ENCODE results near the gene ABCC1. TPM values are rescaled to one million over a fixed set of nuclear protein-coding genes. Genes with fewer than 3 reads are reported as not detected.

The ABCC1 gene
- total and polyA plus RNA-seq, 2 experiments from 2014 or later, result 7.0 to 9.3 TPM

GRCh38 chr16:16109453-16110110 is 160.2 kb downstream of the ABCC1 start:
- Histone ChIP-seq H4K20me1 (ENCODE audit: insufficient read depth, poor library complexity, severe bottlenecking) (no peaks in the 10 kb centered on the region), H2AFZ (no peak overlapping the region), H3K9me3 (ENCODE audit: low read depth) (no peaks in the 10 kb centered on the region), H3K27me3 (no peaks in the 10 kb centered on the region), H3K27ac (no peak overlapping the region), H3K4me1 (ENCODE audit: insufficient read depth) (no peaks in the 10 kb centered on the region), H3K4me2 (no peak overlapping the region), H3K9me2 (replicated peaks; ENCODE audit: insufficient read depth) (no peaks in the 10 kb centered on the region), H3K36me3 (replicated peaks; ENCODE audit: insufficient read depth, low read depth) (no peaks in the 10 kb centered on the region), H3K79me2 (no peaks in the 10 kb centered on the region), H3K4me3 (no peak overlapping the region)
- TF ChIP-seq EZH2 (IDR thresholded peaks at IDR 0.05; ENCODE audit: borderline replicate concordance), result no peak
- no peak for TF ChIP-seq EZH2phosphoT487 (IDR thresholded peaks at IDR 0.05; ENCODE audit: low read depth, severe bottlenecking, unreplicated experiment)
- no peak for TF ChIP-seq CTCF (IDR thresholded peaks at IDR 0.05; ENCODE audit: poor library complexity)
- no peak for DNase-seq (ENCODE audit: low spot score)
- WGBS (ENCODE audit: low lambda C conversion rate, missing lambda C conversion rate), result 86% methylated on average over 8 of the region's 8 CpGs

- Histone ChIP-seq H3K79me2 (no peaks in the 10 kb centered on the region), H3K27me3 (no peaks in the 10 kb centered on the region), H4K20me1 (ENCODE audit: insufficient read depth, poor library complexity, severe bottlenecking) (no peaks in the 10 kb centered on the region), H3K4me3 (no peak overlapping the region), H3K27ac (no peak overlapping the region), H2AFZ (no peak overlapping the region), H3K9me3 (ENCODE audit: low read depth) (no peaks in the 10 kb centered on the region), H3K4me1 (ENCODE audit: insufficient read depth) (no peaks in the 10 kb centered on the region), H3K4me2 (no peak overlapping the region), H3K9me2 (replicated peaks; ENCODE audit: insufficient read depth) (no peaks in the 10 kb centered on the region), H3K36me3 (replicated peaks; ENCODE audit: insufficient read depth, low read depth) (no peaks in the 10 kb centered on the region)
- 96% methylated on average over 9 of the region's 9 CpGs for WGBS (ENCODE audit: low lambda C conversion rate, missing lambda C conversion rate)
- DNase-seq (ENCODE audit: low spot score), result no peak
- TF ChIP-seq EZH2phosphoT487 (IDR thresholded peaks at IDR 0.05; ENCODE audit: low read depth, severe bottlenecking, unreplicated experiment), result no peak
- TF ChIP-seq CTCF (IDR thresholded peaks at IDR 0.05; ENCODE audit: poor library complexity), result no peak
- no peak for TF ChIP-seq EZH2 (IDR thresholded peaks at IDR 0.05; ENCODE audit: borderline replicate concordance)
Measured at GRCh38 chr16:16110111-16110490, 160.7 kb downstream of the ABCC1 start.

GRCh38 chr16:16111639-16112038 is 162.2 kb downstream of the ABCC1 start:
- H3K27me3 ChIP-seq, result no peaks in the 10 kb centered on the region
- H3K36me3 ChIP-seq (replicated peaks; ENCODE audit: insufficient read depth, low read depth), result no peaks in the 10 kb centered on the region
- H4K20me1 ChIP-seq (ENCODE audit: insufficient read depth, poor library complexity, severe bottlenecking), result no peaks in the 10 kb centered on the region

More at GRCh38 chr16:16111639-16112038, 162.2 kb downstream of the ABCC1 start:
- H3K27ac ChIP-seq, result no peak overlapping the region
- DNase-seq (ENCODE audit: low spot score), result no peak
- WGBS (ENCODE audit: low lambda C conversion rate, missing lambda C conversion rate), result 92% methylated on average over 4 of the region's 4 CpGs
- TF ChIP-seq EZH2phosphoT487 (IDR thresholded peaks at IDR 0.05; ENCODE audit: low read depth, severe bottlenecking, unreplicated experiment) (no peak), CTCF (IDR thresholded peaks at IDR 0.05; ENCODE audit: poor library complexity) (no peak), EZH2 (IDR thresholded peaks at IDR 0.05; ENCODE audit: borderline replicate concordance) (no peak)
- H3K79me2 ChIP-seq, result no peaks in the 10 kb centered on the region
- H3K9me3 ChIP-seq (ENCODE audit: low read depth), result no peaks in the 10 kb centered on the region
- no peaks in the 10 kb centered on the region for H3K9me2 ChIP-seq (replicated peaks; ENCODE audit: insufficient read depth)
- no peaks in the 10 kb centered on the region for H3K4me1 ChIP-seq (ENCODE audit: insufficient read depth)
- no peak overlapping the region for H3K4me3 ChIP-seq
- H3K4me2 ChIP-seq, result no peak overlapping the region
- no peak overlapping the region for H2AFZ ChIP-seq
